B cell (primary cell): Measurements from ENCODE around the gene PLD3. TPM values are rescaled to one million over a fixed set of nuclear protein-coding genes. Genes with fewer than 3 reads are reported as not detected.

Source experiments
- ATAC-seq: fragments of 200-7000 bp; cut with Tn5 transposase; one replicate; pipeline ENCODE4 v1.10.0; 2021; ENCODE audit warnings: low read depth, mild to moderate bottlenecking, moderate number of reproducible peaks, moderate library complexity
- CTCF ChIA-PET: fragments of 350-600 bp; sonication (Branson Sonifier 250); formaldehyde crosslinking; loops from one replicate; lab custom pipeline; 2021; ENCODE audit warnings: antibody characterized with exemption, inconsistent platforms; lab: Charles Lee
- POLR2A ChIA-PET: fragments of 350-600 bp; sonication (Branson Sonifier 250); formaldehyde crosslinking; loops from one replicate; lab custom pipeline; 2021; ENCODE audit warnings: antibody characterized with exemption; lab: Charles Lee
- DNase-seq: peaks from one replicate; pipeline ENCODE4 v3.0.0; 2013
- H2AFZ ChIP-seq: 2 replicates; pipeline ENCODE4 v1.6.1; 2012; ENCODE audit warnings: mild to moderate bottlenecking, low read depth, low read length; ENCODE audit not compliant: insufficient read depth, poor library complexity, severe bottlenecking
- H3K27ac ChIP-seq, 2 donors: 1 replicate in 1 of 2; 2 replicates in 1 of 2; pipeline ENCODE4 v1.5.1; 2012 to 2013; ENCODE audit warnings: low read length in 2 of 2, mild to moderate bottlenecking in 2 of 2, moderate library complexity in 1 of 2
- H3K27me3 ChIP-seq, 4 experiments: fragments of 200-600 bp in 1 of 4; sonication (generic) in 1 of 4; replicated peaks in 1 of 4; 1 replicate in 2 of 4; 2 replicates in 2 of 4; pipeline versions ENCODE4 v1.6.1 to v1.7.0; 2013 to 2016; ENCODE audit warnings: low read length in 3 of 4, mild to moderate bottlenecking in 2 of 4, mixed read lengths in 1 of 4, moderate library complexity in 1 of 4; ENCODE audit not compliant: insufficient read depth in 4 of 4, control insufficient read depth in 3 of 4; ENCODE audit errors: control extremely low read depth in 1 of 4
- H3K36me3 ChIP-seq, 2 experiments: replicated peaks in 1 of 2; 1 replicate in 1 of 2; 2 replicates in 1 of 2; pipeline versions ENCODE4 v1.6.1 to v1.7.1; 2013; ENCODE audit warnings: low read length in 1 of 2; ENCODE audit not compliant: insufficient read depth in 2 of 2, control insufficient read depth in 1 of 2; ENCODE audit errors: control extremely low read depth in 1 of 2, extremely low read depth in 1 of 2
- H3K4me1 ChIP-seq, 2 donors: fragments of 200-600 bp in 1 of 2; sonication (generic) in 1 of 2; 1 replicate in 1 of 2; 2 replicates in 1 of 2; pipeline versions ENCODE4 v1.5.1 to v1.6.1; 2013 to 2017; ENCODE audit warnings: low read length in 2 of 2; ENCODE audit not compliant: control insufficient read depth in 2 of 2, insufficient read depth in 2 of 2
- H3K4me2 ChIP-seq: replicated peaks from 2 replicates; pipeline ENCODE3; 2012; ENCODE audit warnings: mild to moderate bottlenecking, low read depth, low read length; ENCODE audit not compliant: poor library complexity, severe bottlenecking
- H3K4me3 ChIP-seq, 5 experiments: fragments of 200-600 bp in 1 of 5; sonication (generic) in 1 of 5; 1 replicate in 3 of 5; 2 replicates in 2 of 5; pipeline versions ENCODE4 v1.5.1 to v1.7.0; 2011 to 2016; ENCODE audit warnings: low read length in 4 of 5, mild to moderate bottlenecking in 4 of 5, low read depth in 2 of 5, control low read depth in 1 of 5, moderate library complexity in 1 of 5; ENCODE audit not compliant: insufficient read depth in 1 of 5; ENCODE audit errors: control extremely low read depth in 1 of 5, extremely low read depth in 1 of 5
- H3K79me2 ChIP-seq: fragments of 200-600 bp; sonication (generic); one replicate; pipeline ENCODE4 v1.6.0; 2016; ENCODE audit warnings: low read length; ENCODE audit not compliant: control insufficient read depth, insufficient read depth
- H3K9ac ChIP-seq: fragments of 200-600 bp; sonication (generic); 2 replicates; pipeline ENCODE4 v1.6.1; 2017; ENCODE audit warnings: mild to moderate bottlenecking, low read length, moderate library complexity
- H3K9me3 ChIP-seq, 3 donors: one replicate each; pipeline versions ENCODE4 v1.6.1 to v1.7.1; 2013; ENCODE audit warnings: low read length in 2 of 3; ENCODE audit not compliant: control insufficient read depth in 2 of 3, insufficient read depth in 1 of 3; ENCODE audit errors: control extremely low read depth in 1 of 3
- H4K20me1 ChIP-seq: 2 replicates; pipeline ENCODE4 v1.6.0; 2012; ENCODE audit warnings: mild to moderate bottlenecking, low read length; ENCODE audit not compliant: insufficient read depth, control insufficient read depth, poor library complexity, severe bottlenecking
- H3K27ac Mint-ChIP-seq: one replicate; pipeline ENCODE4 v1.8.0; 2021; ENCODE audit warnings: mixed read lengths
- H3K27me3 Mint-ChIP-seq: one replicate; pipeline ENCODE4 v1.8.0; 2021; ENCODE audit warnings: mixed read lengths
- H3K4me1 Mint-ChIP-seq: one replicate; pipeline ENCODE4 v1.8.0; 2021; ENCODE audit warnings: mixed read lengths
- H3K4me3 Mint-ChIP-seq: one replicate; pipeline ENCODE4 v1.8.0; 2021; ENCODE audit warnings: mixed read lengths
- H3K9me3 Mint-ChIP-seq: one replicate; pipeline ENCODE4 v1.8.0; 2022; ENCODE audit warnings: mixed read lengths; ENCODE audit not compliant: insufficient read depth
- EZH2 ChIP-seq: IDR thresholded peaks from 2 replicates; pipeline ENCODE4 v1.6.1; 2012; ENCODE audit warnings: borderline replicate concordance, low read depth, mild to moderate bottlenecking, moderate library complexity, low read length; ENCODE audit not compliant: insufficient read depth, poor library complexity, severe bottlenecking
- WGBS: methylation state at CpG from one replicate; pipeline ENCODE4 v1.1.5; 2013; ENCODE audit warnings: missing lambda C conversion rate; ENCODE audit not compliant: insufficient coverage; 5-methylcytosine and 5-hydroxymethylcytosine counted together
- intact Hi-C: fragments of 100-400 bp; cut with micrococcal nuclease; formaldehyde crosslinking; loops from one replicate; pipeline ENCODE4 v1.10.0; 2022
- polyA plus RNA-seq: library from polyadenylated mRNA; depleted of rRNA; stranded (reverse); fragments of >200 nt; gene quantifications from 2 replicates; pipeline ENCODE4 v1.2.3, GENCODE V29; 2012
- total RNA-seq, 2 donors: library from RNA; stranded (reverse); fragments of 120-200 nt in 1 of 2; gene quantifications; 1 replicate in 1 of 2; 2 replicates in 1 of 2; pipeline versions ENCODE4 v1.2.3 to v1.2.4, GENCODE V29; 2013 to 2022
- TF ChIP-seq, protein P1 (sequence below): fragments of 200-600 bp; IDR thresholded peaks from one replicate; pipeline ENCODE4 v1.8.0; 2022; ENCODE audit warnings: antibody characterized with exemption, mild to moderate bottlenecking

The PLD3 gene
- total and polyA plus RNA-seq, 2 donors (not counting 1 experiment from before 2014, with no cell fraction given): 61.7 to 153 TPM

DNA sequence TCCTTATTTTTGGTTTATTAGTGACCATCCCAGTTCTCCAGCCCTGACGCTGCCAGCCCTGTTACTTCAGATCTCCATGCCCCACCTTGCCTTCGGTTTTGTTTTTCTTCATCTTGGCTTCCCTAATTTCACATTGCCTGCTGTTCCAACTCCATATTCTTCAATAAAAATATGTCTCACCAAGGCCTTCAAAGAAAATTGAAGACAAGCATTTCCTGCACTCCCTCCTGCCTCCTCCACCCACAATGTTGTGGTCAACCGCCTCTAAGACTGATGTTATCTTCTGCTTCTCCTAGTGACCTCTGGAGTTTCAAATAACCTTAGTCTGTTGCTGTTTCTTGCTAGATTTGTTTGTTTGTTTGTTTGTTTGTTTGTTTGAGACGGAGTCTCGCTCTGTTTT is 14.6 kb downstream of the PLD3 start:
- Histone ChIP-seq H3K4me2 (no peak overlapping the region), H3K9me3 (peaks cover 0 to 4% (median 0%) of the 10 kb centered on the region in 3 donors), H2AFZ (no peak overlapping the region), H4K20me1 (peaks cover 16% of the 10 kb centered on the region), H3K4me1 (peaks cover 10 to 17% of the 10 kb centered on the region in 2 donors), H3K4me3 (no peak overlapping the region), H3K79me2 (no peaks in the 10 kb centered on the region), H3K27me3 (no peaks in the 10 kb centered on the region), H3K9ac (no peak overlapping the region), H3K36me3 (peaks cover 0 to 10% of the 10 kb centered on the region in 2 experiments), H3K27ac (no peak overlapping the region)
- POLR2A ChIA-PET: no interaction called here
- Mint-ChIP-seq H3K4me1 (peaks cover 25% of the 10 kb centered on the region), H3K27me3 (no peaks in the 10 kb centered on the region), H3K27ac (no peak overlapping the region), H3K9me3 (no peaks in the 10 kb centered on the region), H3K4me3 (no peak overlapping the region)
- intact Hi-C loops: no loop called here
- DNase-seq: no peak
- CTCF ChIA-PET: no interaction called here
- 62% methylated on average over 4 of the region's 5 CpGs for WGBS
- ATAC-seq: no peak
- TF ChIP-seq, protein P1, sequence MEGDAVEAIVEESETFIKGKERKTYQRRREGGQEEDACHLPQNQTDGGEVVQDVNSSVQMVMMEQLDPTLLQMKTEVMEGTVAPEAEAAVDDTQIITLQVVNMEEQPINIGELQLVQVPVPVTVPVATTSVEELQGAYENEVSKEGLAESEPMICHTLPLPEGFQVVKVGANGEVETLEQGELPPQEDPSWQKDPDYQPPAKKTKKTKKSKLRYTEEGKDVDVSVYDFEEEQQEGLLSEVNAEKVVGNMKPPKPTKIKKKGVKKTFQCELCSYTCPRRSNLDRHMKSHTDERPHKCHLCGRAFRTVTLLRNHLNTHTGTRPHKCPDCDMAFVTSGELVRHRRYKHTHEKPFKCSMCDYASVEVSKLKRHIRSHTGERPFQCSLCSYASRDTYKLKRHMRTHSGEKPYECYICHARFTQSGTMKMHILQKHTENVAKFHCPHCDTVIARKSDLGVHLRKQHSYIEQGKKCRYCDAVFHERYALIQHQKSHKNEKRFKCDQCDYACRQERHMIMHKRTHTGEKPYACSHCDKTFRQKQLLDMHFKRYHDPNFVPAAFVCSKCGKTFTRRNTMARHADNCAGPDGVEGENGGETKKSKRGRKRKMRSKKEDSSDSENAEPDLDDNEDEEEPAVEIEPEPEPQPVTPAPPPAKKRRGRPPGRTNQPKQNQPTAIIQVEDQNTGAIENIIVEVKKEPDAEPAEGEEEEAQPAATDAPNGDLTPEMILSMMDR: no peak
- no peak for TF ChIP-seq EZH2

DNA sequence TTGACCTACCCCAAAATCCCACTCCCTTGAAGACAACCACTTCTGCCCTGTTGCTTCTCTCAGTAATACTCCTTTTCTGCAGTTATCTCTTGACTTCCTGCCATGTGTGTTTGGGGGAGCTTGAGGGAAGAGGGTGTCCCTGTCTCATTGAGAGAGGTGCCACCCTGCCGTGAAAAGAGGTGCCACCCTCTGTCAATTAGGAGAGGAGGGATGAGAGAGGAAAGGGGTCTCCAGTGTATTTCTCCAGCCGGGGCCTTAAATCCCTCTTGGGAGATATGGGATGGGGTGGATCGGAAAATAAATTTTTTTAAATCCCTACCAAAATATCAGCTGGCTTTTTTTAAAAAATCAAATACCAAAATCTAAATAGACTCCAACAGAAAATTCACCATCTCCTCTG is 16.5 kb downstream of the PLD3 start:
- H3K27ac Mint-ChIP-seq: no peak overlapping the region
- 43% methylated on average over 1 of the region's 3 CpGs for WGBS
- Histone ChIP-seq H3K27ac (no peak overlapping the region), H2AFZ (peak overlapping the region; percentile 6), H3K4me3 (no peak overlapping the region), H3K36me3 (peaks cover 0 to 20% of the 10 kb centered on the region in 2 experiments), H3K79me2 (no peaks in the 10 kb centered on the region), H3K4me2 (peak overlapping the region; percentile 65), H3K27me3 (no peaks in the 10 kb centered on the region), H4K20me1 (peaks cover 2% of the 10 kb centered on the region), H3K9me3 (peaks cover 0 to 4% (median 0%) of the 10 kb centered on the region in 3 donors), H3K9ac (no peak overlapping the region), H3K4me1 (peaks cover 3 to 4% of the 10 kb centered on the region in 2 donors)
- H3K27me3 Mint-ChIP-seq: no peaks in the 10 kb centered on the region
- H3K4me3 Mint-ChIP-seq: no peak overlapping the region
- TF ChIP-seq EZH2: no peak
- TF ChIP-seq, protein P1: no peak
- no peaks in the 10 kb centered on the region for H3K9me3 Mint-ChIP-seq
- intact Hi-C loops: no loop called here
- ATAC-seq (no peak), DNase-seq (no peak)
- H3K4me1 Mint-ChIP-seq: peaks cover 10% of the 10 kb centered on the region
- ChIA-PET POLR2A (interaction anchor here (0.6 kb wide), 1 partner anchor 1919 kb away, joined by 7 read pairs; no protein-coding TSS in a partner anchor), CTCF (no interaction called here)
